HG03342 (cell line): ENCODE measurements around the gene ZKSCAN5.
A peak's percentile ranks its signal among the peaks of the same experiment; 100 is the strongest.

ENCODE experiments used
- ATAC-seq: cut with Tn5 transposase; IDR thresholded peaks from one replicate; pipeline ENCODE4 v1.9.1; 2021; ENCODE audit warnings: mild to moderate bottlenecking, moderate library complexity; ENCODE audit not compliant: unreplicated experiment

The ZKSCAN5 gene

GRCh38 chr7:99504603-99505323 is at the start of gene ZKSCAN5:
ZKSCAN5 (plus strand) TSS chr7:99504662; CDS start chr7:99506045, 1,383 bp downstream.
- ATAC-seq: peak; percentile 75

- no peak for ATAC-seq
Measured at GRCh38 chr7:99455874-99456273, 48.6 kb upstream of the ZKSCAN5 start.

GRCh38 chr7:99456288-99456687 is 48.2 kb upstream of the ZKSCAN5 start:
- no peak for ATAC-seq

- no peak for ATAC-seq
Measured at GRCh38 chr7:99457050-99457649, 47.3 kb upstream of the ZKSCAN5 start.

- no peak for ATAC-seq
Measured at GRCh38 chr7:99457650-99458493, 46.6 kb upstream of the ZKSCAN5 start.

- ATAC-seq: no peak
Measured at GRCh38 chr7:99459087-99459486, 45.4 kb upstream of the ZKSCAN5 start.

GRCh38 chr7:99460651-99461050 is 43.8 kb upstream of the ZKSCAN5 start:
- no peak for ATAC-seq

- no peak for ATAC-seq
Measured at GRCh38 chr7:99461221-99461620, 43.2 kb upstream of the ZKSCAN5 start.

- no peak for ATAC-seq
Measured at GRCh38 chr7:99465421-99465768, 39.1 kb upstream of the ZKSCAN5 start.

GRCh38 chr7:99468336-99468918 is 36.0 kb upstream of the ZKSCAN5 start:
- no peak for ATAC-seq

GRCh38 chr7:99469381-99470065 is 34.9 kb upstream of the ZKSCAN5 start:
- ATAC-seq: no peak

GRCh38 chr7:99472561-99473314 is 31.7 kb upstream of the ZKSCAN5 start, which contains the start of gene ZNF789:
ZNF789 (plus strand) TSS chr7:99472890; CDS start chr7:99476457, 3,567 bp downstream.
- peak; percentile 97 for ATAC-seq

- ATAC-seq: peak; percentile 11
Measured at GRCh38 chr7:99473315-99473596, 31.2 kb upstream of the ZKSCAN5 start.

- ATAC-seq: no peak
Measured at GRCh38 chr7:99476107-99476506, 28.4 kb upstream of the ZKSCAN5 start.

- no peak for ATAC-seq
Measured at GRCh38 chr7:99478464-99479440, 25.7 kb upstream of the ZKSCAN5 start.

- ATAC-seq: no peak
Measured at GRCh38 chr7:99485094-99485493, 19.4 kb upstream of the ZKSCAN5 start.

GRCh38 chr7:99489235-99489634 is 15.2 kb upstream of the ZKSCAN5 start:
- ATAC-seq: no peak

- no peak for ATAC-seq
Measured at GRCh38 chr7:99490878-99491277, 13.6 kb upstream of the ZKSCAN5 start.

GRCh38 chr7:99493823-99494222 is 10.6 kb upstream of the ZKSCAN5 start:
- ATAC-seq: no peak
